Large intestine (tissue), 3 donors: ENCODE results near the gene LDB2. TPM values are rescaled to one million over a fixed set of nuclear protein-coding genes. Genes with fewer than 3 reads are reported as not detected.

ENCODE experiments used
- DNase-seq, 2 donors: peaks; one replicate each; pipeline versions ENCODE4 v3.0.0 to v3.0.0-alpha.2; 2013
- H3K27ac ChIP-seq: one replicate; pipeline ENCODE4 v1.5.1; 2013; ENCODE audit warnings: low read length
- H3K27me3 ChIP-seq: 2 replicates; pipeline ENCODE4 v1.6.1; 2013; ENCODE audit warnings: low read length; ENCODE audit not compliant: control insufficient read depth, insufficient read depth
- H3K36me3 ChIP-seq: 2 replicates; pipeline ENCODE4 v1.6.1; 2013; ENCODE audit warnings: low read length; ENCODE audit not compliant: control insufficient read depth, insufficient read depth
- H3K4me1 ChIP-seq: one replicate; pipeline ENCODE4 v1.6.1; 2013; ENCODE audit warnings: low read length; ENCODE audit not compliant: control insufficient read depth, insufficient read depth
- H3K4me3 ChIP-seq: one replicate; pipeline ENCODE4 v1.5.1; 2013; ENCODE audit warnings: low read length
- H3K9me3 ChIP-seq: one replicate; pipeline ENCODE4 v1.6.1; 2013; ENCODE audit warnings: mild to moderate bottlenecking, low read depth, low read length, moderate library complexity; ENCODE audit not compliant: control insufficient read depth
- WGBS: methylation state at CpG from one replicate; pipeline ENCODE4 v1.1.5; 2013; ENCODE audit warnings: low lambda C conversion rate; ENCODE audit not compliant: insufficient coverage; 5-methylcytosine and 5-hydroxymethylcytosine counted together
- polyA plus RNA-seq: library from polyadenylated mRNA; unstranded; fragments of 120-200 nt; gene quantifications from one replicate; pipeline ENCODE4 v1.2.1, GENCODE V29; 2013

LDB2 gene
- polyA plus RNA-seq, 1 donor = 17.2 TPM

- no peak overlapping the region for H3K27ac ChIP-seq
- H3K4me3 ChIP-seq = no peak overlapping the region
- 98% methylated on average over 4 of the region's 12 CpGs for WGBS
- no peak for DNase-seq
- H3K27me3 ChIP-seq = no peaks in the 10 kb centered on the region
- H3K4me1 ChIP-seq = no peaks in the 10 kb centered on the region
- H3K36me3 ChIP-seq = no peaks in the 10 kb centered on the region
- H3K9me3 ChIP-seq = no peaks in the 10 kb centered on the region
Observed at GRCh38 chr4:16827794-16828724, 70.4 kb downstream of the LDB2 start.

GRCh38 chr4:16827045-16827444 is 71.4 kb downstream of the LDB2 start:
- H3K9me3 ChIP-seq = no peaks in the 10 kb centered on the region
- no peak for DNase-seq
- H3K27ac ChIP-seq = no peak overlapping the region
- no peaks in the 10 kb centered on the region for H3K27me3 ChIP-seq
- WGBS = 100% methylated on average over 1 of the region's 4 CpGs
- no peaks in the 10 kb centered on the region for H3K36me3 ChIP-seq
- H3K4me1 ChIP-seq = no peaks in the 10 kb centered on the region
- H3K4me3 ChIP-seq = no peak overlapping the region

- Histone ChIP-seq H3K4me3 (no peak overlapping the region), H3K27me3 (no peaks in the 10 kb centered on the region), H3K9me3 (no peaks in the 10 kb centered on the region), H3K36me3 (no peaks in the 10 kb centered on the region), H3K27ac (no peak overlapping the region), H3K4me1 (no peaks in the 10 kb centered on the region)
- WGBS = 69% methylated on average over 2 of the region's 3 CpGs
- DNase-seq = no peak
Observed at GRCh38 chr4:16826406-16826910, 72.0 kb downstream of the LDB2 start.

- Histone ChIP-seq H3K4me3 (no peak overlapping the region), H3K27ac (no peak overlapping the region), H3K4me1 (no peaks in the 10 kb centered on the region), H3K27me3 (no peaks in the 10 kb centered on the region), H3K9me3 (no peaks in the 10 kb centered on the region), H3K36me3 (no peaks in the 10 kb centered on the region)
- DNase-seq = no peak
- no CpG with 5 or more reads among the region's 4 CpGs for WGBS
Observed at GRCh38 chr4:16824278-16824806, 74.1 kb downstream of the LDB2 start.

GRCh38 chr4:16820329-16820728 is 78.1 kb downstream of the LDB2 start:
- H3K27ac ChIP-seq = no peak overlapping the region
- DNase-seq = no peak
- H3K36me3 ChIP-seq = no peaks in the 10 kb centered on the region
- no peaks in the 10 kb centered on the region for H3K9me3 ChIP-seq
- no peaks in the 10 kb centered on the region for H3K27me3 ChIP-seq
- WGBS = no CpG with 5 or more reads among the region's 6 CpGs
- no peak overlapping the region for H3K4me3 ChIP-seq
- H3K4me1 ChIP-seq = no peaks in the 10 kb centered on the region

GRCh38 chr4:16819652-16820051 is 78.8 kb downstream of the LDB2 start:
- WGBS = no CpG with 5 or more reads among the region's 3 CpGs
- H3K9me3 ChIP-seq = no peaks in the 10 kb centered on the region
- H3K4me3 ChIP-seq = no peak overlapping the region
- no peak overlapping the region for H3K27ac ChIP-seq
- no peak for DNase-seq
- H3K27me3 ChIP-seq = no peaks in the 10 kb centered on the region
- H3K4me1 ChIP-seq = no peaks in the 10 kb centered on the region
- H3K36me3 ChIP-seq = no peaks in the 10 kb centered on the region

- no peak overlapping the region for H3K4me3 ChIP-seq
Observed at GRCh38 chr4:16818005-16818404, 80.4 kb downstream of the LDB2 start.

GRCh38 chr4:16817286-16817685 is 81.2 kb downstream of the LDB2 start:
- H3K4me3 ChIP-seq = no peak overlapping the region
- no peaks in the 10 kb centered on the region for H3K4me1 ChIP-seq
- no peak for DNase-seq
- H3K27me3 ChIP-seq = no peaks in the 10 kb centered on the region
- H3K27ac ChIP-seq = no peak overlapping the region
- WGBS = no CpG with 5 or more reads among the region's 1 CpG
- no peaks in the 10 kb centered on the region for H3K9me3 ChIP-seq
- no peaks in the 10 kb centered on the region for H3K36me3 ChIP-seq

More at GRCh38 chr4:16818005-16818404, 80.4 kb downstream of the LDB2 start:
- no CpG with 5 or more reads among the region's 3 CpGs for WGBS
- Histone ChIP-seq H3K4me1 (no peaks in the 10 kb centered on the region), H3K27ac (no peak overlapping the region), H3K9me3 (no peaks in the 10 kb centered on the region), H3K36me3 (no peaks in the 10 kb centered on the region), H3K27me3 (no peaks in the 10 kb centered on the region)
- DNase-seq = no peak

GRCh38 chr4:16814361-16814760 is 84.1 kb downstream of the LDB2 start:
- Histone ChIP-seq H3K27ac (no peak overlapping the region), H3K4me3 (no peak overlapping the region), H3K4me1 (no peaks in the 10 kb centered on the region), H3K9me3 (no peaks in the 10 kb centered on the region), H3K27me3 (no peaks in the 10 kb centered on the region), H3K36me3 (no peaks in the 10 kb centered on the region)
- no peak for DNase-seq
- WGBS = no CpG with 5 or more reads among the region's 1 CpG

GRCh38 chr4:16812041-16812440 is 86.4 kb downstream of the LDB2 start:
- 90% methylated on average over 2 of the region's 3 CpGs for WGBS
- Histone ChIP-seq H3K9me3 (no peaks in the 10 kb centered on the region), H3K27ac (no peak overlapping the region), H3K36me3 (no peaks in the 10 kb centered on the region), H3K4me1 (no peaks in the 10 kb centered on the region), H3K27me3 (no peaks in the 10 kb centered on the region), H3K4me3 (no peak overlapping the region)
- no peak for DNase-seq
